GM23338 (cell line): ENCODE results near the gene UBL4A. TPM values are rescaled to one million over a fixed set of nuclear protein-coding genes. Genes with fewer than 3 reads are reported as not detected.

Source experiments
- ATAC-seq: fragments of 200-7000 bp; cut with Tn5 transposase; 3 replicates; pipeline ENCODE4 v1.9.1; 2020
- DNase-seq: peaks from one replicate; pipeline ENCODE4 v3.0.0-alpha.2; 2015; ENCODE audit warnings: low spot score
- H2AFZ ChIP-seq: fragments of 200-600 bp; sonication (generic); 2 replicates; pipeline ENCODE4 v1.8.0; 2016; ENCODE audit warnings: antibody characterized with exemption, mild to moderate bottlenecking, moderate library complexity
- H3F3A ChIP-seq: fragments of 200-600 bp; sonication (generic); replicated peaks from 2 replicates; pipeline ENCODE4 v1.8.0; 2017; ENCODE audit warnings: antibody characterized with exemption, mixed run types, low read depth
- H3K27ac ChIP-seq: fragments of 200-600 bp; sonication (generic); 2 replicates; pipeline ENCODE4 v1.6.1; 2016; ENCODE audit warnings: low read depth
- H3K27me3 ChIP-seq: fragments of 200-600 bp; sonication (generic); 2 replicates; pipeline ENCODE4 v1.8.0; 2016; ENCODE audit warnings: mild to moderate bottlenecking, mixed run types, moderate library complexity; ENCODE audit not compliant: insufficient read depth
- H3K36me3 ChIP-seq: fragments of 200-600 bp; sonication (generic); 2 replicates; pipeline ENCODE4 v1.8.0; 2016; ENCODE audit warnings: mild to moderate bottlenecking; ENCODE audit not compliant: insufficient read depth
- H3K4me1 ChIP-seq: fragments of 200-600 bp; sonication (generic); 2 replicates; pipeline ENCODE4 v1.8.0; 2016; ENCODE audit warnings: mild to moderate bottlenecking, moderate library complexity; ENCODE audit not compliant: insufficient read depth
- H3K4me2 ChIP-seq: fragments of 200-600 bp; sonication (generic); 2 replicates; pipeline ENCODE4 v1.7.1; 2017; ENCODE audit warnings: mixed run types
- H3K4me3 ChIP-seq: fragments of 200-600 bp; sonication (generic); 2 replicates; pipeline ENCODE4 v1.6.1; 2016; ENCODE audit warnings: mixed run types
- H3K79me2 ChIP-seq: fragments of 200-600 bp; sonication (generic); replicated peaks from 2 replicates; pipeline ENCODE4 v1.8.0; 2017; ENCODE audit warnings: mild to moderate bottlenecking; ENCODE audit not compliant: insufficient read depth
- H3K9me2 ChIP-seq: fragments of 200-600 bp; sonication (generic); 2 replicates; pipeline ENCODE4 v1.8.0; 2017; ENCODE audit not compliant: insufficient read depth
- H4K20me1 ChIP-seq: fragments of 200-600 bp; sonication (generic); replicated peaks from 2 replicates; pipeline ENCODE4 v1.8.0; 2017; ENCODE audit warnings: mild to moderate bottlenecking; ENCODE audit not compliant: insufficient read depth
- H3K27ac Mint-ChIP-seq: 2 replicates; pipeline ENCODE4 v1.8.0; 2020; ENCODE audit warnings: inconsistent platforms, mild to moderate bottlenecking, moderate library complexity, mixed read lengths
- H3K27me3 Mint-ChIP-seq: 3 replicates; pipeline ENCODE4 v1.8.0; 2022; ENCODE audit warnings: low read depth, mild to moderate bottlenecking, moderate library complexity, mixed read lengths, inconsistent platforms; ENCODE audit not compliant: insufficient read depth, poor library complexity
- H3K36me3 Mint-ChIP-seq: 3 replicates; pipeline ENCODE4 v1.8.0; 2021; ENCODE audit warnings: low read depth, mild to moderate bottlenecking, inconsistent platforms, moderate library complexity, mixed read lengths
- H3K4me1 Mint-ChIP-seq: 3 replicates; pipeline ENCODE4 v1.8.0; 2020; ENCODE audit warnings: mild to moderate bottlenecking, inconsistent platforms, mixed read lengths
- H3K4me3 Mint-ChIP-seq: 3 replicates; pipeline ENCODE4 v1.8.0; 2021; ENCODE audit warnings: moderate library complexity, mild to moderate bottlenecking, inconsistent platforms, mixed read lengths
- H3K9me3 Mint-ChIP-seq: 3 replicates; pipeline ENCODE4 v1.8.0; 2020; ENCODE audit warnings: moderate library complexity, mild to moderate bottlenecking, inconsistent platforms, mixed read lengths
- CREB1 ChIP-seq: fragments of 250-450 bp; sonication (Bioruptor Pico); IDR thresholded peaks from 2 replicates; pipeline ENCODE4 v1.5.0; 2020; ENCODE audit warnings: low read depth, mild to moderate bottlenecking, moderate library complexity
- EZH2 ChIP-seq: fragments of 200-600 bp; sonication (generic); IDR thresholded peaks from one replicate; pipeline ENCODE4 v1.8.0; 2017; ENCODE audit warnings: antibody characterized with exemption, mild to moderate bottlenecking, low read depth; ENCODE audit not compliant: unreplicated experiment
- EZH2phosphoT487 ChIP-seq: fragments of 200-600 bp; sonication (generic); IDR thresholded peaks from one replicate; pipeline ENCODE4 v1.8.1; 2018; ENCODE audit warnings: antibody characterized with exemption; ENCODE audit not compliant: unreplicated experiment
- JUNB ChIP-seq: IDR thresholded peaks from one replicate; pipeline ENCODE4 v1.6.1; 2016; ENCODE audit warnings: antibody characterized with exemption; ENCODE audit not compliant: unreplicated experiment
- NANOG ChIP-seq: IDR thresholded peaks from 2 replicates; pipeline ENCODE4 v1.6.1; 2016; ENCODE audit warnings: antibody characterized with exemption, borderline replicate concordance
- POLR2AphosphoS5 ChIP-seq: IDR thresholded peaks from 2 replicates; pipeline ENCODE4 v1.6.1; 2016; ENCODE audit warnings: antibody characterized with exemption, low read depth
- STAT1 ChIP-seq: IDR thresholded peaks from one replicate; pipeline ENCODE4 v1.6.1; 2016; ENCODE audit warnings: antibody characterized with exemption; ENCODE audit not compliant: unreplicated experiment
- ZNF114 ChIP-seq: fragments of 250-450 bp; sonication (Bioruptor Pico); IDR thresholded peaks from 2 replicates; pipeline ENCODE4 v1.5.0; 2020; ENCODE audit warnings: mild to moderate bottlenecking, moderate library complexity
- ZNF331 ChIP-seq: fragments of 250-450 bp; sonication (Bioruptor Pico); IDR thresholded peaks from 2 replicates; pipeline ENCODE4 v1.5.0; 2020; ENCODE audit warnings: low read depth, mild to moderate bottlenecking, moderate library complexity
- polyA plus RNA-seq: library from polyadenylated mRNA; unstranded; fragments of >200 nt; fragmentation: Nextera tagmentation; extraction: Ambion mirVana; gene quantifications from 2 replicates; pipeline ENCODE4 v1.2.1, GENCODE V29; 2016
- total RNA-seq: library from RNA; depleted of rRNA; stranded (reverse); fragments of >200 nt; shearing (Covaris generic); gene quantifications from 2 replicates; pipeline ENCODE4 v1.2.3, GENCODE V29; 2014
- TF ChIP-seq, protein P1 (sequence below), 2 experiments: fragments of 200-600 bp in 1 of 2; sonication (generic) in 1 of 2; conservative IDR thresholded peaks; 2 replicates each; pipeline versions ENCODE4 v1.5.1 to v1.6.1; 2016 to 2017; ENCODE audit warnings: antibody characterized with exemption in 2 of 2, low read depth in 2 of 2, mild to moderate bottlenecking in 2 of 2, moderate library complexity in 1 of 2
- TF ChIP-seq, protein P2 (sequence below): IDR thresholded peaks from 2 replicates; pipeline ENCODE4 v1.6.1; 2016; ENCODE audit warnings: antibody characterized with exemption
- TF ChIP-seq, protein P3 (sequence below): IDR thresholded peaks from one replicate; pipeline ENCODE4 v1.6.1; 2018; ENCODE audit warnings: antibody characterized with exemption; ENCODE audit not compliant: unreplicated experiment

UBL4A gene
- total and polyA plus RNA-seq, 2 experiments from 2014 or later: 15.6 to 43.7 TPM

DNA sequence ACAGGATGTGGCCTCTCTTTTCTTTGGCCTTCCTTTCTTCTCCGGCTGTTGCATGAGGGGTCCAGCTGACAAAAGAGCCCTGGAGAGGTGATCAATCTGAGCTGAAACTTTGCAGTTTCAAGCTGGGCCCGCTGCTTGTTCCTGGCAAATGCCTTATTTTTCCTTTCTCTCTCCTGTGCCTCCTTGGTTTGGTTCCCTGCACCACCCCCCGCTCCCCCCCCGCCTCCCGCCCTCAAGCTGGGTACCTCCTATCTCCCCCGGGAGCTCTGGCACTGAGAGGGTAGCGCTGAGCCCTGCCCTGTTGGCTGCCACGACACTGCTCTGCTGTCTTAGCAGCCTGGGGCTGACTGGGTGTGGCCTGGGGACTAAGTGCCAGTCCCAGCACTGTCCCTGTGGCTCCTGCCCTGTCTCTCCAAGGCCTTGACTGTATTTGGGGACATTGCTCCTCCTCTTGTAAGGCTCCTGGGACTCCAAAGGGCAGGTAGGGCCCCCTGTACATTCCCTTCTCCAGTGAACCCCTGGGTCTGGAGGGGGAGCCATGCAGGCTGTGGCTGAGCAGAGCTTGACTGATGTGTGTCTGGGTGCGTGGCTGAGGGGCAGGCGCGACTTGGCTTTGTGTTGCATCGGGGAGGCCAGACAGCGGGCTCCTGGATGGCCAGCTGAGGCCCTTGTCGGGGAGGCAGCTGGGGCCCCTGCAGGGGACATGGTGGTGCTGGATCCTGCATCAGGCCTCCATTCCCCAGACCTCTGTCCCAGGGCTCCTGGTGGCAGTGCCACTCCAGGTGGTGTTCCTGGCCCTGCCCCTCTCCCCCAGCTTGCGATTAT, 27.2 kb downstream of the UBL4A start (continued):
- TF ChIP-seq STAT1 (no peak), NANOG (no peak)
- TF ChIP-seq, protein P1, sequence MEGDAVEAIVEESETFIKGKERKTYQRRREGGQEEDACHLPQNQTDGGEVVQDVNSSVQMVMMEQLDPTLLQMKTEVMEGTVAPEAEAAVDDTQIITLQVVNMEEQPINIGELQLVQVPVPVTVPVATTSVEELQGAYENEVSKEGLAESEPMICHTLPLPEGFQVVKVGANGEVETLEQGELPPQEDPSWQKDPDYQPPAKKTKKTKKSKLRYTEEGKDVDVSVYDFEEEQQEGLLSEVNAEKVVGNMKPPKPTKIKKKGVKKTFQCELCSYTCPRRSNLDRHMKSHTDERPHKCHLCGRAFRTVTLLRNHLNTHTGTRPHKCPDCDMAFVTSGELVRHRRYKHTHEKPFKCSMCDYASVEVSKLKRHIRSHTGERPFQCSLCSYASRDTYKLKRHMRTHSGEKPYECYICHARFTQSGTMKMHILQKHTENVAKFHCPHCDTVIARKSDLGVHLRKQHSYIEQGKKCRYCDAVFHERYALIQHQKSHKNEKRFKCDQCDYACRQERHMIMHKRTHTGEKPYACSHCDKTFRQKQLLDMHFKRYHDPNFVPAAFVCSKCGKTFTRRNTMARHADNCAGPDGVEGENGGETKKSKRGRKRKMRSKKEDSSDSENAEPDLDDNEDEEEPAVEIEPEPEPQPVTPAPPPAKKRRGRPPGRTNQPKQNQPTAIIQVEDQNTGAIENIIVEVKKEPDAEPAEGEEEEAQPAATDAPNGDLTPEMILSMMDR (conservative IDR thresholded peaks at IDR 0.05; ENCODE audit: low read depth in 2 of 2): no peak

DNA sequence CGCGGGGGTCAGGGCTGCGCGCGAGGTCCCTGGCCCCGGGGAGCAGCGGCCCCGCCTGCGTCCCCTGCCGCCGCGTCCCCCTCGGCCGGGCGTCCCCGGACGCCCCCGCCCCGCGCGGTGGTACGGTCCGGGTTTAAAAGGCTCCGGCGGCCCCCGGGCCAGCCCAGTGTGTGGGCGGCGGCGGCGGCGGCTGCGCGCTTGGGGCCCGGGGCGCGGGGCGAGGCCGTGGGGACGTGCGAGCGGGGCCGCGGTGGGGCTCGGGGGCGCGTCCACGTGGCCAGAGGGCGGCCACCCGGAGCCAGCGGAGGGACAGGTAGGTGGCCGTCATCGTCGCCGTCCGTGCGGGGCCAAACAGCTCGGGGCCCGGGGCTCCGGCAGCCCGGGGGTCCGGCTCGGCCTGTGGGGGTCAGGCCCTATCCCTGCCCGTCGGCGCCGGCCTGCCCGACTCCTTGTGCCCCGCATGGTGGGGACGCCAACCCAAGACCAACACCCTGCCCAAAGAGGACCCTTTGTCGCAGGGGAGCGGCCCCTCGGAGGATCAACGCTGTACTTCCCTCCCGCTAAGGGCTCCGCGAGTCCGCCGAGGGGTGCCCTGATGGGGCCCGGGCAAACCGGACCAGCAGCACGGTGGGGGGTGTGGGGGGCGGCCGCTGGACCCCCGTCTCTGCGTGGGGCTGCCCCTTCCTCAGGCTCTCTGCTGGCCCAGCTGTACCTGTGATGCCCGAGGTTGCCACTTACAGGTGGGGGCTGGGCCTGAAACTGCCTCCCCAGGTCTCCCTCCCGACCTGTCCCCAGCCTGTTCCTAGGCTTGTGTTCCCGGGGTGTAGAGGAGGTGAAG, 28.1 kb downstream of the UBL4A start, which contains the start of gene PLXNA3:
PLXNA3 (plus strand) TSS at position 166 of the 838 bp plus-strand sequence. CDS start 1,903 bp downstream, outside the sequence.
- Histone ChIP-seq H3K36me3 (no peaks in the 10 kb centered on the region), H3K27me3 (no peaks in the 10 kb centered on the region; the same call in 1 of the 2 replicates), H2AFZ (no peak within 1 kb of the TSS), H3K79me2 (no peaks in the 10 kb centered on the region), H3K4me3 (peak within 1 kb of the TSS; percentile 59), H4K20me1 (no peaks in the 10 kb centered on the region), H3K27ac (no peak within 1 kb of the TSS), H3K4me2 (peak within 1 kb of the TSS; percentile 76), H3K4me1 (no peaks in the 10 kb centered on the region), H3F3A (no peaks in the 10 kb centered on the region), H3K9me2 (no peaks in the 10 kb centered on the region)
- ATAC-seq (peak; percentile 44), DNase-seq (peak; percentile 46)
- Mint-ChIP-seq H3K36me3 (peaks cover 13% of the 10 kb centered on the region; the same call in 2 of the 3 replicates), H3K27me3 (peaks cover 6% of the 10 kb centered on the region), H3K27ac (no peak within 1 kb of the TSS; the same call in 1 of the 2 replicates), H3K4me3 (peak within 1 kb of the TSS; percentile 82), H3K9me3 (no peaks in the 10 kb centered on the region), H3K4me1 (no peaks in the 10 kb centered on the region; the same call in 2 of the 3 replicates)
- TF ChIP-seq, protein P2, sequence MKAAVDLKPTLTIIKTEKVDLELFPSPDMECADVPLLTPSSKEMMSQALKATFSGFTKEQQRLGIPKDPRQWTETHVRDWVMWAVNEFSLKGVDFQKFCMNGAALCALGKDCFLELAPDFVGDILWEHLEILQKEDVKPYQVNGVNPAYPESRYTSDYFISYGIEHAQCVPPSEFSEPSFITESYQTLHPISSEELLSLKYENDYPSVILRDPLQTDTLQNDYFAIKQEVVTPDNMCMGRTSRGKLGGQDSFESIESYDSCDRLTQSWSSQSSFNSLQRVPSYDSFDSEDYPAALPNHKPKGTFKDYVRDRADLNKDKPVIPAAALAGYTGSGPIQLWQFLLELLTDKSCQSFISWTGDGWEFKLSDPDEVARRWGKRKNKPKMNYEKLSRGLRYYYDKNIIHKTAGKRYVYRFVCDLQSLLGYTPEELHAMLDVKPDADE: no peak
- TF ChIP-seq STAT1 (no peak), NANOG (no peak), EZH2phosphoT487 (no peak), POLR2AphosphoS5 (no peak), ZNF331 (CRISPR knock-in tag) (no peak), EZH2 (no peak), ZNF114 (CRISPR knock-in tag) (no peak), CREB1 (CRISPR knock-in tag) (no peak), JUNB (no peak)
- TF ChIP-seq, protein P1 (conservative IDR thresholded peaks at IDR 0.05; ENCODE audit: low read depth in 2 of 2): no peak
- TF ChIP-seq, protein P3, sequence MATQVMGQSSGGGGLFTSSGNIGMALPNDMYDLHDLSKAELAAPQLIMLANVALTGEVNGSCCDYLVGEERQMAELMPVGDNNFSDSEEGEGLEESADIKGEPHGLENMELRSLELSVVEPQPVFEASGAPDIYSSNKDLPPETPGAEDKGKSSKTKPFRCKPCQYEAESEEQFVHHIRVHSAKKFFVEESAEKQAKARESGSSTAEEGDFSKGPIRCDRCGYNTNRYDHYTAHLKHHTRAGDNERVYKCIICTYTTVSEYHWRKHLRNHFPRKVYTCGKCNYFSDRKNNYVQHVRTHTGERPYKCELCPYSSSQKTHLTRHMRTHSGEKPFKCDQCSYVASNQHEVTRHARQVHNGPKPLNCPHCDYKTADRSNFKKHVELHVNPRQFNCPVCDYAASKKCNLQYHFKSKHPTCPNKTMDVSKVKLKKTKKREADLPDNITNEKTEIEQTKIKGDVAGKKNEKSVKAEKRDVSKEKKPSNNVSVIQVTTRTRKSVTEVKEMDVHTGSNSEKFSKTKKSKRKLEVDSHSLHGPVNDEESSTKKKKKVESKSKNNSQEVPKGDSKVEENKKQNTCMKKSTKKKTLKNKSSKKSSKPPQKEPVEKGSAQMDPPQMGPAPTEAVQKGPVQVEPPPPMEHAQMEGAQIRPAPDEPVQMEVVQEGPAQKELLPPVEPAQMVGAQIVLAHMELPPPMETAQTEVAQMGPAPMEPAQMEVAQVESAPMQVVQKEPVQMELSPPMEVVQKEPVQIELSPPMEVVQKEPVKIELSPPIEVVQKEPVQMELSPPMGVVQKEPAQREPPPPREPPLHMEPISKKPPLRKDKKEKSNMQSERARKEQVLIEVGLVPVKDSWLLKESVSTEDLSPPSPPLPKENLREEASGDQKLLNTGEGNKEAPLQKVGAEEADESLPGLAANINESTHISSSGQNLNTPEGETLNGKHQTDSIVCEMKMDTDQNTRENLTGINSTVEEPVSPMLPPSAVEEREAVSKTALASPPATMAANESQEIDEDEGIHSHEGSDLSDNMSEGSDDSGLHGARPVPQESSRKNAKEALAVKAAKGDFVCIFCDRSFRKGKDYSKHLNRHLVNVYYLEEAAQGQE: no peak
